Measurements from ENCODE around the gene LINC01488. TPM values are rescaled to one million over a fixed set of nuclear protein-coding genes. Genes with fewer than 3 reads are reported as not detected.

The LINC01488 gene
- total RNA-seq, 1 experiment from 2014 or later = not detected

GRCh38 chr11:69442012-69442806 is 39.3 kb upstream of the LINC01488 start:
- Histone ChIP-seq H2AFZ (no peak overlapping the region), H3K27ac (peak overlapping the region; percentile 88), H3K4me1 (replicated peaks; ENCODE audit: insufficient read depth) (peaks cover 57% of the 10 kb centered on the region), H3K9me2 (ENCODE audit: insufficient read depth) (no peaks in the 10 kb centered on the region), H3F3A (ENCODE audit: insufficient read depth, low read depth) (peaks cover 44% of the 10 kb centered on the region), H3K4me3 (peak overlapping the region; percentile 58; the same call in 1 of the 2 replicates), H3K4me2 (peak overlapping the region; percentile 85), H3K9me3 (ENCODE audit: insufficient read depth, low read depth) (no peaks in the 10 kb centered on the region), H3K27me3 (ENCODE audit: insufficient read depth, low read depth) (no peaks in the 10 kb centered on the region), H3K36me3 (ENCODE audit: low read depth) (no peaks in the 10 kb centered on the region), H4K20me1 (ENCODE audit: insufficient read depth) (no peaks in the 10 kb centered on the region), H3K79me2 (ENCODE audit: low read depth) (0 out of 2 replicates have a peak, but pooled peaks cover 5% of the 10 kb centered on the region)
- intact Hi-C loops (cut with micrococcal nuclease; ENCODE audit: unreplicated experiment) = loop anchor here (1.0 to 2.0 kb wide), 2 partner anchors 144 to 319 kb away; no protein-coding TSS in a partner anchor
- no peak for TF ChIP-seq EZH2 (IDR thresholded peaks at IDR 0.05; ENCODE audit: low read depth)
- peak; percentile 47 for TF ChIP-seq CTCF (conservative IDR thresholded peaks at IDR 0.05)
- BruUV-seq (replicated peaks) = TSS peak; percentile 70
- ChIA-PET CTCF (no interaction called here), POLR2A (ENCODE audit: unreplicated experiment) (interaction anchor here (0.6 to 1.2 kb wide), 3 partner anchors 23 to 197 kb away, joined by 3 to 5 read pairs (median 3); no protein-coding TSS in a partner anchor)
- DNase-seq = peak; percentile 64 to 90

- Histone ChIP-seq H3F3A (ENCODE audit: insufficient read depth, low read depth) (peaks cover 43% of the 10 kb centered on the region), H3K36me3 (ENCODE audit: low read depth) (no peaks in the 10 kb centered on the region), H3K9me3 (ENCODE audit: insufficient read depth, low read depth) (no peaks in the 10 kb centered on the region), H3K9me2 (ENCODE audit: insufficient read depth) (no peaks in the 10 kb centered on the region), H4K20me1 (ENCODE audit: insufficient read depth) (no peaks in the 10 kb centered on the region), H3K4me2 (peak overlapping the region; percentile 85), H3K27ac (peak overlapping the region; percentile 88), H3K4me3 (peak overlapping the region; percentile 58; the same call in 1 of the 2 replicates), H3K4me1 (replicated peaks; ENCODE audit: insufficient read depth) (peaks cover 56% of the 10 kb centered on the region), H3K79me2 (ENCODE audit: low read depth) (0 out of 2 replicates have a peak, but pooled peaks cover 5% of the 10 kb centered on the region), H2AFZ (peak overlapping the region; percentile 33; the same call in 1 of the 2 replicates), H3K27me3 (ENCODE audit: insufficient read depth, low read depth) (no peaks in the 10 kb centered on the region)
- TF ChIP-seq EZH2 (IDR thresholded peaks at IDR 0.05; ENCODE audit: low read depth) (no peak), CTCF (conservative IDR thresholded peaks at IDR 0.05) (no peak)
- ChIA-PET CTCF (no interaction called here), POLR2A (ENCODE audit: unreplicated experiment) (interaction anchor here (0.6 to 1.2 kb wide), 5 partner anchors 21 to 196 kb away, joined by 3 to 6 read pairs (median 4); no protein-coding TSS in a partner anchor)
- intact Hi-C loops (cut with micrococcal nuclease; ENCODE audit: unreplicated experiment) = loop anchor here (1.0 to 2.0 kb wide), 5 partner anchors 22 to 320 kb away; no protein-coding TSS in a partner anchor
- BruUV-seq (replicated peaks) = no TSS peak
- DNase-seq = peak; percentile 77 to 87
Observed at GRCh38 chr11:69442807-69443137, 38.7 kb upstream of the LINC01488 start.

- Histone ChIP-seq H3K27me3 (ENCODE audit: insufficient read depth, low read depth) (no peaks in the 10 kb centered on the region), H3K4me2 (peak overlapping the region; percentile 85), H2AFZ (peak overlapping the region; percentile 69), H3K4me1 (replicated peaks; ENCODE audit: insufficient read depth) (peaks cover 56% of the 10 kb centered on the region), H3K4me3 (peak overlapping the region; percentile 58), H3F3A (ENCODE audit: insufficient read depth, low read depth) (peaks cover 43% of the 10 kb centered on the region), H3K36me3 (ENCODE audit: low read depth) (no peaks in the 10 kb centered on the region), H3K27ac (peak overlapping the region; percentile 88), H3K9me2 (ENCODE audit: insufficient read depth) (no peaks in the 10 kb centered on the region), H3K79me2 (ENCODE audit: low read depth) (0 out of 2 replicates have a peak, but pooled peaks cover 5% of the 10 kb centered on the region), H4K20me1 (ENCODE audit: insufficient read depth) (no peaks in the 10 kb centered on the region), H3K9me3 (ENCODE audit: insufficient read depth, low read depth) (no peaks in the 10 kb centered on the region)
- POLR2A ChIA-PET (ENCODE audit: unreplicated experiment) = interaction anchor here (0.5 to 1.2 kb wide), 12 partner anchors 22 to 1638 kb away, joined by 3 to 7 read pairs (median 4); partner anchors contain the start of gene MYEOV
- CTCF ChIA-PET = no interaction called here
- TF ChIP-seq EZH2 (IDR thresholded peaks at IDR 0.05; ENCODE audit: low read depth) = no peak
- TF ChIP-seq CTCF (conservative IDR thresholded peaks at IDR 0.05) = no peak
- peak; percentile 90 to 97 for DNase-seq
- intact Hi-C loops (cut with micrococcal nuclease; ENCODE audit: unreplicated experiment) = loop anchor here (1.0 to 2.0 kb wide), 4 partner anchors 23 to 321 kb away; no protein-coding TSS in a partner anchor
- BruUV-seq (replicated peaks) = no TSS peak
Observed at GRCh38 chr11:69443138-69443967, 38.1 kb upstream of the LINC01488 start.

Data from PC-9 (cell line).